Osteoblast (primary cell): ENCODE measurements around the gene GRIN2A. TPM values are rescaled to one million over a fixed set of nuclear protein-coding genes. Genes with fewer than 3 reads are reported as not detected.

Experiments
- DNase-seq: peaks from one replicate; pipeline ENCODE4 v3.0.0; 2011; ENCODE audit warnings: low spot score, mixed read lengths; ENCODE audit not compliant: insufficient read length; ENCODE audit errors: missing footprints
- H2AFZ ChIP-seq: 2 replicates; pipeline ENCODE4 v1.6.0; 2011; ENCODE audit warnings: mild to moderate bottlenecking, low read length
- H3K27ac ChIP-seq: 2 replicates; pipeline ENCODE4 v1.5.1; 2011; ENCODE audit warnings: mild to moderate bottlenecking, low read depth, low read length, moderate library complexity
- H3K27me3 ChIP-seq: 2 replicates; pipeline ENCODE4 v1.6.0; 2012; ENCODE audit warnings: mild to moderate bottlenecking, control low read depth, inconsistent platforms, low read length, moderate library complexity; ENCODE audit not compliant: insufficient read depth
- H3K36me3 ChIP-seq: 2 replicates; pipeline ENCODE4 v1.5.1; 2011; ENCODE audit warnings: mild to moderate bottlenecking, low read length, control low read depth, moderate library complexity; ENCODE audit not compliant: insufficient read depth
- H3K4me1 ChIP-seq: 2 replicates; pipeline ENCODE4 v1.5.1; 2011; ENCODE audit warnings: mild to moderate bottlenecking, low read length, control low read depth, moderate library complexity; ENCODE audit not compliant: insufficient read depth
- H3K4me2 ChIP-seq: 2 replicates; pipeline ENCODE4 v1.6.0; 2011; ENCODE audit warnings: mild to moderate bottlenecking, low read length; ENCODE audit not compliant: insufficient read depth
- H3K4me3 ChIP-seq: fragments of 200-600 bp; sonication (generic); 3 replicates; pipeline ENCODE4 v1.5.1; 2012; ENCODE audit warnings: mild to moderate bottlenecking, low read length, inconsistent platforms; ENCODE audit not compliant: insufficient read depth
- H3K79me2 ChIP-seq: 2 replicates; pipeline ENCODE4 v1.6.0; 2012; ENCODE audit warnings: mild to moderate bottlenecking, low read length, control low read depth, inconsistent platforms; ENCODE audit not compliant: insufficient read depth
- H3K9me3 ChIP-seq: 2 replicates; pipeline ENCODE4 v1.5.1; 2011; ENCODE audit warnings: low read depth, low read length, control low read depth
- H4K20me1 ChIP-seq: 2 replicates; pipeline ENCODE4 v1.6.0; 2012; ENCODE audit warnings: mild to moderate bottlenecking, low read length, control low read depth; ENCODE audit not compliant: insufficient read depth
- small RNA-seq: library from RNA; depleted of rRNA; stranded (forward); fragments of <200 nt; gene quantifications from one replicate; pipeline ENCODE3, GENCODE V24; 2012
- total RNA-seq: library from RNA; depleted of rRNA; stranded (reverse); fragments of >200 nt; gene quantifications from 2 replicates; pipeline ENCODE4 v1.2.3, GENCODE V29; 2012
- TF ChIP-seq, protein P1 (sequence below): IDR thresholded peaks from 2 replicates; pipeline ENCODE4 v1.5.1; 2011; ENCODE audit warnings: mild to moderate bottlenecking, low read depth, low read length, moderate library complexity; ENCODE audit errors: extremely low read depth

GRIN2A gene
- total RNA-seq, 1 donor, result 0.72 TPM

DNA sequence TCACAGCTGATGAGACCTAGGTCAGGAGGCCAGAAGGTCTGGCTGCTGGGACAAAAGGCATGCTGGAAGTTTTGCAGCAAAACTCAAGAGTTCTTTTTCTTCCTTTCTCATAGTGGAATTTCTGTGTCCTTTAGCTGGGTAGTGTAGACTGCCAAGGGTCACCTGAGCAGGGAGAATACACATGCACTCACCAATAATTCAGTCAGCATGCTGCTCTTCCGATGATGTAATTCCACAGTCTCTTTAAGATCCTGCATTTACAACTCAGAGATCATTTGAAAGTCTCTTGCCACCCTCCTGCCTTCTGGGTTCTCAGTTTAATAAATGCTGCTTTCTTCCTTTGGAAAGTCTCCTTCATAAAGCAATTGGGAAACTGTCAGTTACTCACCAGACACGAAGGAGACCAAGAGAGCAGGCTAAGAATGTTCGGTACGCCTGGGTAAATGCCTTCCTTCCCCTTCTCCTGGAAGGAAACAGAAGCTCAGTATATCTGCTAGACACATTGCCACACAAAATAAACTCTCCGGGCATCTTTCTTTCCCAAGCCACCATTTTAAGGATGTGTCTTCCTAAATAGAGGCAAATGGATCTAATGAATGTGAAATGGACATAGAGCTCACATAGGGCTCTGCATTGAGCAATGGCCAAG lies 473.1 kb downstream of the GRIN2A start:
- H4K20me1 ChIP-seq, result no peaks in the 10 kb centered on the region
- TF ChIP-seq, protein P1, sequence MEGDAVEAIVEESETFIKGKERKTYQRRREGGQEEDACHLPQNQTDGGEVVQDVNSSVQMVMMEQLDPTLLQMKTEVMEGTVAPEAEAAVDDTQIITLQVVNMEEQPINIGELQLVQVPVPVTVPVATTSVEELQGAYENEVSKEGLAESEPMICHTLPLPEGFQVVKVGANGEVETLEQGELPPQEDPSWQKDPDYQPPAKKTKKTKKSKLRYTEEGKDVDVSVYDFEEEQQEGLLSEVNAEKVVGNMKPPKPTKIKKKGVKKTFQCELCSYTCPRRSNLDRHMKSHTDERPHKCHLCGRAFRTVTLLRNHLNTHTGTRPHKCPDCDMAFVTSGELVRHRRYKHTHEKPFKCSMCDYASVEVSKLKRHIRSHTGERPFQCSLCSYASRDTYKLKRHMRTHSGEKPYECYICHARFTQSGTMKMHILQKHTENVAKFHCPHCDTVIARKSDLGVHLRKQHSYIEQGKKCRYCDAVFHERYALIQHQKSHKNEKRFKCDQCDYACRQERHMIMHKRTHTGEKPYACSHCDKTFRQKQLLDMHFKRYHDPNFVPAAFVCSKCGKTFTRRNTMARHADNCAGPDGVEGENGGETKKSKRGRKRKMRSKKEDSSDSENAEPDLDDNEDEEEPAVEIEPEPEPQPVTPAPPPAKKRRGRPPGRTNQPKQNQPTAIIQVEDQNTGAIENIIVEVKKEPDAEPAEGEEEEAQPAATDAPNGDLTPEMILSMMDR, result no peak
- no peaks in the 10 kb centered on the region for H3K79me2 ChIP-seq
- H3K27ac ChIP-seq, result no peak overlapping the region
- DNase-seq, result no peak
- no peaks in the 10 kb centered on the region for H3K27me3 ChIP-seq
- no peak overlapping the region for H3K4me2 ChIP-seq
- no peaks in the 10 kb centered on the region for H3K36me3 ChIP-seq
- no peak overlapping the region for H3K4me3 ChIP-seq
- H3K4me1 ChIP-seq, result no peaks in the 10 kb centered on the region
- H2AFZ ChIP-seq, result no peak overlapping the region
- H3K9me3 ChIP-seq, result no peaks in the 10 kb centered on the region

DNA sequence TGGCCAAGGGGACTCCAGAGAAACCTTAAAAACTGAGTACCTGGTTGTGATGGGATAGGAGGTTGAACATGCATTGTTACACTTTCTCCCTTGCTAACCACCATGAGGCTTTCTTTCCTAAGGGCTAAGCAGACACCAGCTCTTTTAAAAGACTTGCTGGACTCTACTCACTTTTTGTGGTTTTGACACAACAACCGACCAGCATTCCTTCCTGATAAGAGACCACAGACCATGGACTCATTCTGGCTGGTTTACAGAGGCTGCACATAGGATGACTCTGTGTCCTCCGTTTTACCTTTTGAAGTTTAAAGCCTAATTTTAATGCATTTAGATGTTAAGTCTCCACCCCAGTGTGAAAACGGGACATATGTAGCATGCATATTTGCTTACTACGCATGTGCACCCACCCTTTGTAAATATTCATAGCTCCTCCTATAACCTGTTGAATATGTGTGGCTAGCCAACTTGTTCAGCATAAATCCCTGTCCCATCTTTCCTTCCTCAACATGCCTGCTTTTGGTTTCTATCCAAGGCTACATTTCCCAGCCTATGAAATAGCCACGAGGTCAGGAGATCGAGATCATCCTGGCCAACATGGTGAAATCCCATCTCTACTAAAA lies 475.9 kb downstream of the GRIN2A start:
- Histone ChIP-seq H3K9me3 (no peaks in the 10 kb centered on the region), H3K4me3 (no peak overlapping the region), H3K27ac (no peak overlapping the region), H2AFZ (no peak overlapping the region), H3K79me2 (no peaks in the 10 kb centered on the region), H3K27me3 (no peaks in the 10 kb centered on the region), H4K20me1 (no peaks in the 10 kb centered on the region), H3K36me3 (no peaks in the 10 kb centered on the region), H3K4me2 (no peak overlapping the region), H3K4me1 (no peaks in the 10 kb centered on the region)
- TF ChIP-seq, protein P1, result no peak
- DNase-seq, result no peak

DNA sequence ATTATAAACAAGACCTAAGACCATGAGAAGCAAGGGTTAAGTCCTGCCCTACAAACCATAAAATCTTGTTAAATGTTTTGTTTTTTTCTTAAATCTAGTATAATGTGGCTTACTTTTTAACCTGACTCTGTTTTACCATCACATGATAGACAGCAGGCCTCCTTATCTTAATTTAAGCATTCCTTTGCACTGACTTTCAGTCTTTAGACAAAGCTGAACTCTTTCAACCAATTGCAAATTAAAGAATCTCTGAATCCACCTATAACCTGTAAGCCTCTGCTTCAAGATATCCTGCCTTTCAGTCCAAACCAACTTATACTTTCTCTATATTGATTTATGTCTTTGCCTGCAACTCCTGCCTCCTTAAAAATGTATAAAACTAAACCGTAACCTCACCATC lies 478.5 kb downstream of the GRIN2A start:
- Histone ChIP-seq H3K79me2 (no peaks in the 10 kb centered on the region), H2AFZ (no peak overlapping the region), H3K9me3 (no peaks in the 10 kb centered on the region), H3K4me3 (no peak overlapping the region), H3K36me3 (no peaks in the 10 kb centered on the region), H3K4me2 (no peak overlapping the region), H3K4me1 (no peaks in the 10 kb centered on the region), H3K27ac (no peak overlapping the region), H3K27me3 (no peaks in the 10 kb centered on the region), H4K20me1 (no peaks in the 10 kb centered on the region)
- TF ChIP-seq, protein P1, result no peak
- no peak for DNase-seq

Small RNA genes within 50 kb of the gene (small RNA-seq; reads per million reads assigned to genes)
- not detected for gene RN7SL493P

Other genes with a start within 250 kb of the GRIN2A start
- gene ATF7IP2, start 203.6 kb upstream of the GRIN2A start, total RNA-seq, result 8.0 and 11.2 TPM in 2 replicates